Measurements from ENCODE around the gene ZMIZ1.

ZMIZ1 gene

DNA sequence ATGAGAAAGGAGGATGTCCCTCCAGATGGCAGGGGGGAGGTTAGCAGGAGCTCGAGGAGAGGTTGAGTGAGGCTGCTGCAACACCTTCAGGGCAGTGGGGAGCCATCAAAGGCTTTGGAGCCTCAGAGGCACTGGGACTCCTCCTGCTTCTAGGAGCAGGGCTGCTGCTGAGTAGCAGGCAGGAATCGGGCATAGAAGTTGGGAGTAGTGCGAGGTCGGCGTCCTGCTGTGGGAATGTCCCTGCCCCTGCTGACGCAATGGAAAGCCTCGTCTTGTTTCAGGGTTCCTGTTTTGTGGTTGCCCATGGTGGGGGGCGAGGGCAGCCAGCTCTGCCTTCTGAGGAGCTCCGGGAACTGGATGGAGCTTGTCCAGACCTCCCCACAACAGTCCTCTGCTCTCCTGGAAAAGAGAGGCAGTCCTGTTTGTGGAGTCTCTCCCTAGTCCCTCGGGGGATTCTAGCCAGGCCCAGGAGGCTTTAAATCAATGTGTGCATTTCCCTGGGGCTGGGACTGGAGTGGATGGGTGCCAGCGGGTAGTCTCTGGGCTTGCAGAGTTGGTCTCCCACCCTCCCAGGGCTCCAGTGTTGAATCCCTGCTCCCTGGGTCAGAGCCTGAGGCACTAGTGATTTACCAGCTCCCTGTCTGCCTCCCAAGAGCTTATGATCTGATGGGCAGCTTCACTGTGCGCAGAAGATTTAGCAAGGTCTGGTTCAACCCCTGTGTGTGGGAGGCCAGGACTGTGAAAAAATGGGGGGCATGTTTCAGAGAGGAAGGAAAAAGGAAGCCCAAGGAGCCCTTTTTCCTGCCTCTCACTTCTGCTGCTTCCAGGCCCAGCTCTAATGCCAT, 179.8 kb downstream of the ZMIZ1 start:
- H3K27me3 Mint-ChIP-seq = no peaks in the 10 kb centered on the region
- ATAC-seq = peak; percentile 31
- peak overlapping the region; percentile 79 for H3K4me3 Mint-ChIP-seq
- H3K4me1 Mint-ChIP-seq = peaks cover 99% of the 10 kb centered on the region
- H3K36me3 Mint-ChIP-seq = peaks cover 52% of the 10 kb centered on the region
- H3K9me3 Mint-ChIP-seq = no peaks in the 10 kb centered on the region
- H3K27ac Mint-ChIP-seq = peak overlapping the region; percentile 97

DNA sequence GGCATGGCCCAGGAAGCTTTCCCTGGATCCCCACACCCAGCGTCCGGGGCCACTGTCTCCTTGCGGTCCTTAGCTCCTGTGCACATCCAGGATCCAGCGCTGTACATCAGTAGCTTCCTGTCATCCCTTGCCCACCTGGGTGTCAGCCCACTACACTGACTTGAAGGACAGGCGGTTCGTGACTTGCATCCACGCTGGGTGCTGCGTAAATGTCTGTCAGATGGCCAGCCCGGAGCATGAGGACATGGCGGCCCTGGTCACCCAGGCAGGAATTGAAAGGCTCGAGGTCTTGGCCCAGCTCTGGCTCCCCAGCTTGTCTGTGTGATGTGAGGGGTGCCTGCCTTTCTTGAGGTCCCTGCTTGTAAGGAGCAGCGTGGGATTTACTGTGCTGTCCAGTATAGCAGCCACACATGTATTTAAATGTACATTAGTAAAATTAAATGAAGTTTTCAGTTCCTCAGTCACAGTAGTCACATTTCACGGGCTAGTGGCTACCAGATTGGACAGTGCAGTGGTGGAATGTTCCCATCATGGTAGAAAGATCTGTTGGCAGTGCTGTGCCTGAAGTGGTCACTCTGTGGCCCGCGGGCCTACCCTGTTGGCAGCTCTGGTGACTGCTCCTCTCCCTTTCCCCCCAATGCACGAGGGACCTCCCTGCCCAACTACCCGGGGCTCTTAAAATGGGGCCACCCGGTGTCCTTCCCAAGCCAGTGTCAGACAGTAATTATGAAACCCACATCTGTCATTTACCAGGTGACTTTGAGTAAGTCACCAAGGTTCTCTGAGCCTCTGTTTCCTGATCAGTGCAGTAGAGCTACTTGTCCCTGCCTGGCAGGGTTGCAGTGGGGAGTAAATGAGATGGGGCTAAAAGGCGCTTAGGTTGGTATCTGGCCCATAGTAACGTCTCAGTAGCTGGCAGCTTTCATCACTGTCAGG, 180.7 kb downstream of the ZMIZ1 start:
- Mint-ChIP-seq H3K27ac (peak overlapping the region; percentile 97), H3K27me3 (no peaks in the 10 kb centered on the region), H3K4me1 (peaks cover 100% of the 10 kb centered on the region), H3K36me3 (peaks cover 45% of the 10 kb centered on the region), H3K9me3 (no peaks in the 10 kb centered on the region), H3K4me3 (peak overlapping the region; percentile 79)
- ATAC-seq = peak; percentile 77

DNA sequence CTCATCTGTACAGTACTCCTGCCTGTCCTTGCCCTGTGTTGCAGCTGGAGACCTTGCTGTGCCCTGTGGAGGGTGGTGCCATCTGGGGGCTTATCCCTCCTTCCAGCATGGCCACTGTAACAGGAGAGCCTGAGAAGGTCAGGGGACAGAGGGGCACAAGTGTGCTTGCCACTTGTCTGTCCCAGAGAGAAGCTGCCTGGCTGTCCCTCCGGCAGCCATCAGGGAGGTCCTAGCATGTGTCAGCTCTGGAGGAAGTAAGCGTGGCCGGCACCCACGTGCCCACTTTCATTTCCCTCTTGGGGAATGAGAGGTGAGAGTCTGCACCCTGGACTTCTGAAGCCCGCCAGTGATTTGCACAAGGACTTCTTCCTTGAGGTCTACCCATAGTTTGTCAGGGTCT, 181.5 kb downstream of the ZMIZ1 start:
- Mint-ChIP-seq H3K4me3 (peak overlapping the region; percentile 79), H3K27ac (peak overlapping the region; percentile 97), H3K36me3 (peaks cover 40% of the 10 kb centered on the region), H3K4me1 (peaks cover 100% of the 10 kb centered on the region), H3K9me3 (no peaks in the 10 kb centered on the region), H3K27me3 (no peaks in the 10 kb centered on the region)
- peak; percentile 67 for ATAC-seq

DNA sequence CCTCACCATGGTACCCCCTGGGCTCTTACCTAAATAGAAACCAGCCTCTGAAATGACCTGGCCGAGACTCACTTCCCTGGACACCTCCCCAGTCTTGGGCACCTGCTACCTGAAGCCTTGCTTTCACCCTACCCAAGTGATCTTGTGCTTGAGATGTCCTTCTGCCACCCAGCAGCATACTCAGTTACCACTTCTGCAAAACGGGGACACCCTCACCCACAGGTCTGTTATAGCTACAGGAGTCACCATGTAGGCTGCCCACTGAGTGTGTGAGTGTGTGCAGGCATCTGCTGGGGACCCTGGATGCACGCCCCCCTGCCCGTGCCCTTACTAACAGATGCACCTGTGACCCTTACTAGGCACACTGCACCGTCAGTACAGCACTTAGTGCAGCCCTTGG, 183.7 kb downstream of the ZMIZ1 start:
- Mint-ChIP-seq H3K27ac (peak overlapping the region; percentile 97), H3K4me3 (peak overlapping the region; percentile 64), H3K9me3 (no peaks in the 10 kb centered on the region), H3K4me1 (peaks cover 100% of the 10 kb centered on the region), H3K27me3 (no peaks in the 10 kb centered on the region), H3K36me3 (peaks cover 42% of the 10 kb centered on the region)
- ATAC-seq = no peak

DNA sequence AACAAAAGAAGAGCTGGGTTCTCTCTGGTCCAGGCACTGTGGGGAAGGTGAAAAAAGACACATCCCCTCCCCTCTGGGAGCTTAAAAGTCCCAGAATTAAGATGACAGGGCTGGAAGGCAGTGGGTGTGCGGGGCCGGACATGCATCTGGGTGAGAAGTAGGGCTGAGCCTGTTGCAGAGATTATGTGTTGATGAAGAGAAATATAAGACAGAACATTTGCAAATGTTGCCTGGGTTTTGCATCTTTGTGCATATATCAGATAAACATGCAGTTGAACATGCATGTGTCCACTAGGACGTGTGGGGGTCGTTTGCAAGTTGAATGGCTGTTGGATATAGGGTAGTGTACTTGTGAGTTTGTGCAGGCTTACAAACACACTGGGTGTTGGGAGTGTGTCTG, 184.2 kb downstream of the ZMIZ1 start:
- H3K4me3 Mint-ChIP-seq = peak overlapping the region; percentile 54
- no peaks in the 10 kb centered on the region for H3K9me3 Mint-ChIP-seq
- peaks cover 44% of the 10 kb centered on the region for H3K36me3 Mint-ChIP-seq
- H3K27ac Mint-ChIP-seq = peak overlapping the region; percentile 97
- ATAC-seq = no peak
- no peaks in the 10 kb centered on the region for H3K27me3 Mint-ChIP-seq
- peaks cover 100% of the 10 kb centered on the region for H3K4me1 Mint-ChIP-seq

DNA sequence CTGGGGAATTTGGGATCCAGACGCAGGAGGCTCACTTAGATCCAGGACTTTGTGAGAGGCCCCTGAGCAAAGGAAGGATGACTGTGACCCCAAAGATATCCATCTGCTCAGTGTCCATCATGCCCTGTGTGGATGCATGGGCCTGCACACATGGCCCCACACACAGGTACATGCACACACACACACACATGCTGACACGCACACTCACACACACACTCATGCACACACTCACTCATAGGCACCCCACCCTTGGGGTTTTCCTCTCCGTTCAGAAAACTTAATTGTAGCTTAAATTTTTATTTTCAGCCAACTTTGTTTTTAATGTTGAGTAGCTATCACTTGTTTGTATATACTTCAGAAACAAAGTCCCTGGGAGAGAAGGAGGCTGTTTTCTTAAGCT, 184.9 kb downstream of the ZMIZ1 start:
- Mint-ChIP-seq H3K27ac (peak overlapping the region; percentile 97), H3K9me3 (no peaks in the 10 kb centered on the region), H3K36me3 (peaks cover 48% of the 10 kb centered on the region), H3K4me1 (peaks cover 100% of the 10 kb centered on the region), H3K27me3 (no peaks in the 10 kb centered on the region), H3K4me3 (peak overlapping the region; percentile 56)
- no peak for ATAC-seq

DNA sequence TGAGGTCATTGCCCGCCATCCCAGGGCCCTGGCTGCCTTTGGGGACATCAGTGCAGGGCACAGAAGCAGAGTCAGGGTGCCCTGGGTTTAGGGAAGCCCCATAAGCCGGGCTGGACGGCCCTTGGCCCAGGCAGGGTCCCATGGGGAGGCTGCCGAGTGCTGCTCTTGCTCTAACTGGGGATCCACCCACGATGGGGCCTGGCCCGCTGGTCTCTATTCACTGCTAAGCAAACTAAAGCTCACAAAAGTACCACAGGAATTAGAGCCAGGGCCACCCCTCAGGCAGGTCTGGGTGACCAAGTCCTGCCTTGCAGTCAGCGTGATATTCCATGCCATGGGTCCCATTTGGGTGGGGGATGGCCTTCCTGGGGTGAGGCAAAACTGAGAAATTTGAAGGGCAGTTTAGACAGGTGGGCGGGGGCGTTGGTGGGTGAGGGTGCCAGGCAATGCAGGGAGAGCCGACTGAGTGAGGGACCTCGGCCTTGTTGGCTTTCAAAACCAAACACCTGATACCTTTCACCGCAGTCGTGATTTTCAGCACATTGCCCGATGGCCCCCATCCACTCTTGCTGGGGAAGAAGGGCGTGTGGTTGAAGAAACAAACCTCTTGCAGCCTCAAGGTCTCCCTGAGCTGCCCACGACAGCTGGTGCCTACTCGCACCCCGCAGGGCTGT, 185.7 kb downstream of the ZMIZ1 start:
- Mint-ChIP-seq H3K4me3 (peak overlapping the region; percentile 56), H3K27ac (peak overlapping the region; percentile 97)

DNA sequence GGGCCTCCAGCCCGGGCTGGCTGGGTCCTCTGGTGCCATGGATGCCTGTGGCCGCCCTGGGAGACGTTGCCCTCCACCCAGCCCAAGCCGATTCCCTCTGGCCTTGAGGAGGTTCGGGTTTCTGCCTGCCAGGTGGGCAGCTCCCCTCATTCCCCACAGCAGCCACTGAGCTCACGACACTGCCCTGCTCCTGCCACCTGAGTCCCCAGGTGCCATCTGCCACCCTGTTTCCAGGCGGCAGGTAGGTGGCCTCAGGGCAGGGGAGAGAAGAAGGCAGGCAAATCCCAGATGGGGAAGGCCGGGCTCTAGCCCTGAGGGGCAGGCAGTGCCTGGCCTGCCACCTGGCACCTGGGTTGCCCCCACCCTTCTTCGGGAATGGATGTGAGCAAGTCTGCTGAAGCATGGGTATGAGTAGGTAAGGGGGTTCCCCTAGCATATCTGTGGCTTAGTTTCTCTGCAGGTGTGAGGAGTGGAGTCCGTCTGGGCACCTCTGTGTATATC, 186.3 kb downstream of the ZMIZ1 start:
- Mint-ChIP-seq H3K9me3 (no peaks in the 10 kb centered on the region), H3K27ac (peak overlapping the region; percentile 97), H3K27me3 (no peaks in the 10 kb centered on the region), H3K36me3 (peaks cover 56% of the 10 kb centered on the region), H3K4me1 (peaks cover 100% of the 10 kb centered on the region), H3K4me3 (peak overlapping the region; percentile 51)
- ATAC-seq = peak; percentile 75

More for the DNA sequence above, 185.7 kb downstream of the ZMIZ1 start:
- Mint-ChIP-seq H3K36me3 (peaks cover 51% of the 10 kb centered on the region), H3K27me3 (no peaks in the 10 kb centered on the region), H3K4me1 (peaks cover 100% of the 10 kb centered on the region), H3K9me3 (no peaks in the 10 kb centered on the region)
- ATAC-seq = no peak

DNA sequence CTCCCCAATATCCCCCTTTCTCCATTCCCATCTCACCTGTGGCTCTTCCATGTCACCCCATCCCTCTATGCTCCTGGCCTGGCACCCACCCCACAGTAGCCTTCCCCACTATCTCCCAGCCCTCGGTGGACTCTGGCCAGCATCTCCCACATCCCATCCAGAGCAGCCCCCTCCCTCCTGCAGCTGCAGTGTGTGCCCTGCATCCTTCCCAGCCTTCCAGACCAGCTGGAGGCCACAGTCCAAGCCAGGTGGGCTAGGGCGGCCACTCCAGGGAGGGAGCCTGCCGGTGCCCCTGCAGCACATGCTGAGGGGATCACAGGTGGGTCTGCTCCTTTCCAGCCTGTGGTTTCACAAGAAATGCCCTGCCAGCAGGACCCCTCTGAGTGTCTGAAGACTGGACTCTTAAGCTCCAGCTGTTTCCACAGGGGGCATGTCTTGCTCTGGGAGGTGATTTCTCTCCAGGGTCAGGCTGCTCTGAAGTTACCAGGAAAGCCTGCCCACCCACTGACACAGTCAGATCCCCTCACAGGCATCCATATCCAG, 187.6 kb downstream of the ZMIZ1 start:
- H3K9me3 Mint-ChIP-seq = no peaks in the 10 kb centered on the region
- peak overlapping the region; percentile 1 for H3K4me3 Mint-ChIP-seq
- peaks cover 100% of the 10 kb centered on the region for H3K4me1 Mint-ChIP-seq
- H3K36me3 Mint-ChIP-seq = peaks cover 53% of the 10 kb centered on the region
- H3K27ac Mint-ChIP-seq = peak overlapping the region; percentile 82
- H3K27me3 Mint-ChIP-seq = no peaks in the 10 kb centered on the region
- no peak for ATAC-seq

DNA sequence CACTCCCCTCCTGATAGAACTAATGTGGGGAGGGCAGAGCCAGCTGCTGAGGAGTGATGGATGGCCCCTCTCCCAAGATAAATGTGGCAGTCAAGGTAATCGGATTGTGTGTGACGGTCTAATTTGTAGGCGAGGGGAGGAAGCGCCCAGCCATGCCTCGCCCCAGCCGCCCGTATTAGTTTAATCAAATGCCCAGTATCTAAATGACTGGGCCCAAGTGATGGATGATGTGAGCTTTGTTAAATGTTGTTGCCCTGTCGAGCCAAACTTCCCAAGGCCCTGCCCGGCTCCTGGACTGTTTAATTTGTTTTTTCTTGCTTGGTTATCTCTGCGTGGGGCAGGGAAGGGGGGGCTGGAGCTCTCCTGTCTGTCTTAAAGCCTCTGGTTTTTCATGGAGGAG, 190.1 kb downstream of the ZMIZ1 start:
- ATAC-seq = no peak
- H3K9me3 Mint-ChIP-seq = no peaks in the 10 kb centered on the region
- no peaks in the 10 kb centered on the region for H3K27me3 Mint-ChIP-seq
- peak overlapping the region; percentile 18 for H3K4me3 Mint-ChIP-seq
- peak overlapping the region; percentile 82 for H3K27ac Mint-ChIP-seq
- peaks cover 100% of the 10 kb centered on the region for H3K4me1 Mint-ChIP-seq
- peaks cover 46% of the 10 kb centered on the region for H3K36me3 Mint-ChIP-seq

DNA sequence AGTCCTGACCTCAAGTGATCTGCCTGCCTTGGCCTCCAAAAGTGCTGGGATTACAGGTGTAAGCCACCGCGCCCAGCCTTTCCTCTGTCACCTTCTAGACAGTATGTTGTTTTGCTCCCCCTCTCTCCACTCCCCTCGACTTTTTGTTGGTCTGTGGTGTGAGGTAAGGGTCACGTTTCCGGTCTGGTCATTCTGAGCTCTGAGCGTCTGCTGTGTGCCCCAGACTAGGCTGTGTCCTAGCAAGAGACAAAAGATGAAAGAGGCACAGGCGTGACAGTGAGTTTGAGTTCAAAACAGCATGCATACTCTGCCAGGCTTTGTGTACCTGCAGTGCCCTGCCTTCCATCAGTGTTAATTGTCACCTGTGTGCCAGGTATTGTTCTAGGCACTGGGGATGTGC, 191.1 kb downstream of the ZMIZ1 start:
- no peaks in the 10 kb centered on the region for H3K27me3 Mint-ChIP-seq
- peaks cover 46% of the 10 kb centered on the region for H3K36me3 Mint-ChIP-seq
- no peaks in the 10 kb centered on the region for H3K9me3 Mint-ChIP-seq
- peak overlapping the region; percentile 82 for H3K27ac Mint-ChIP-seq
- ATAC-seq = peak; percentile 34
- H3K4me3 Mint-ChIP-seq = peak overlapping the region; percentile 4
- peaks cover 100% of the 10 kb centered on the region for H3K4me1 Mint-ChIP-seq

DNA sequence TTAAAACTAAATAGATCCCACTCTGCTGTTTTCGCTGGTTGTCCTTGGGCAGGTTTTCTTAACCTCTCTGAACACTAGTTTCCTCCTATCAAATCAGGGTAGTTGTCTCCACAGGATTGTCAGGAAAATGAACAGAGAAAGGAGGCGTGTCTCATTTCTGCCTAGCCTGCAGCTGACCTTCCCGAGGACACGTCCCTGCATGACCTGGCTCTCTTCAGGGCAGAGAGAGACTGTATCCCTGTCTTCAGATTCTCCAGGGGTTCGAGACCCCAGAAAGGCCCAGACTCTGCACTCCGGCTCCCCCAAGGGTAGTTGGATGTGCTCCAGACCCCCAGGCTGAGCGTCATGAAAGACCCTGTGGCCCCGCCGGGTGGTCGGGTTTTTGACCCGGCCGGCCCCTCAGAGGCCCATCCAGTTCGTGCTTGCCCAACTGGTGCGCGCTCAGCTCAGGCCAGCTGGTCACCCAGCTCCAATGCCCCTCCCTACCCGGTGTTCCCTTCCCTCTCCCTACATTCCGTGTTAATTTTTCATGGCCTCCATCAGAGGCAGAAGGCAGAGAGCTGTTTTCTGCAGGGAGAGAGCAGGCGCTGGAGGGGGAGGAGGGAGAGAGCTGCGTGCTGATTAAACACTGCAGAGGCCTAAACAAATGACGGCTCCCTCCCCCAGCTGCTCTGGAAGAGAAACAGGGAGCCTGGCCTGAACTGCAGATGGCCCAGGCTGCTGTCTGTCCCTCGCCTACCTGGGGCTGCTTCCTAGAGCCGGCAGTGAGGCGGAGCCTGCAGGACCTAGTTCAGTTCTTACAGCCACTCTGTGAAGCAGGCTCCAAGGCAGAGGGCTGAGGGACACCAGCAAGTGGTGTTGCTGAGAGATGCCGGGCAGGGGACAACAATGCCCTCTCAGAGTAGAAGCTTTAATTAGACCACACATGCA, 192.3 kb downstream of the ZMIZ1 start:
- ATAC-seq = no peak
- Mint-ChIP-seq H3K27me3 (no peaks in the 10 kb centered on the region), H3K36me3 (peaks cover 45% of the 10 kb centered on the region), H3K4me3 (no peak overlapping the region), H3K27ac (peak overlapping the region; percentile 24), H3K4me1 (peaks cover 100% of the 10 kb centered on the region), H3K9me3 (no peaks in the 10 kb centered on the region)

DNA sequence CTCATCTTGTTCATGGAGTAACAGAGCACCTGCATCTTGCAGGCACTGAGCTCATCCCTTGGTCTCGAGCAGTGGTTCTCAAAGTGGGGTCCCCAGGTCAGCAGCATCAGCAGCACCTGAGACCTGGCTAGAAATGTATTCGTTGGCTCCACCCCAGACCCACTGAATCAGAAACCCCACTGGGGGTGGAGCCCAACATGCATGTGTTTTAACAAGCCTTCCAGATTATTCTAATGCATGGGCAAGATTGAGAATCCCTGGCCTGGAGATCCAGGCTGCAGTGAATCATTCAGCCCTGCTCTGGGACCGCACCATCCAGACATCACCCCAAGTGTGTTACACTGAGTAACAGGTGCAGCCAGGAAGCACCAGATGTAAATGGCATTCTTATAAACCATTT, 193.4 kb downstream of the ZMIZ1 start:
- Mint-ChIP-seq H3K4me3 (no peak overlapping the region), H3K36me3 (peaks cover 39% of the 10 kb centered on the region), H3K27ac (peak overlapping the region; percentile 98), H3K4me1 (peaks cover 100% of the 10 kb centered on the region), H3K9me3 (no peaks in the 10 kb centered on the region), H3K27me3 (no peaks in the 10 kb centered on the region)
- ATAC-seq = no peak

Data from stimulated activated memory B cell treated with anti-CD40 and anti-IgM and Interleukin-4, amounts not matched to agents 10 μg/mL and 1 μg/mL and 100 μg/mL, for 72 hours (primary cell).